SK-N-SH (cell line): Measurements from ENCODE around the gene TNFRSF12A. TPM values are rescaled to one million over a fixed set of nuclear protein-coding genes. Genes with fewer than 3 reads are reported as not detected.

Experiments
- CTCF ChIA-PET: fragments of 300-600, 350-600 bp; formaldehyde crosslinking; extraction: SDS; loops from one replicate; lab custom pipeline; 2021; lab: Yijun Ruan, JAX
- POLR2A ChIA-PET: fragments of 350-600 bp; sonication (Branson Sonifier 250); formaldehyde crosslinking; extraction: SDS; loops from one replicate; lab custom pipeline; 2020; ENCODE audit warnings: antibody characterized with exemption, inconsistent platforms; lab: Yijun Ruan, JAX
- DNase-seq: peaks from one replicate; pipeline ENCODE4 v3.0.0; 2012
- H2AFZ ChIP-seq: fragments of 200-600 bp; sonication (generic); 2 replicates; pipeline ENCODE4 v1.8.1; 2016; ENCODE audit warnings: antibody characterized with exemption, mild to moderate bottlenecking, low read depth
- H3F3A ChIP-seq: fragments of 200-600 bp; sonication (generic); replicated peaks from 2 replicates; pipeline ENCODE3; 2016; ENCODE audit warnings: antibody characterized with exemption, mild to moderate bottlenecking; ENCODE audit not compliant: insufficient read depth
- H3K27ac ChIP-seq, 2 experiments: fragments of 200-500 bp in 1 of 2; fragments of 200-600 bp in 1 of 2; sonication (Bioruptor generic) in 1 of 2; sonication (generic), shearing (Covaris generic) in 1 of 2; 2 replicates each; pipeline versions ENCODE4 v1.5.1 to v1.6.1; 2014 to 2016; ENCODE audit warnings: low read depth in 2 of 2, inconsistent platforms in 1 of 2, low read length in 1 of 2, mild to moderate bottlenecking in 1 of 2, mixed read lengths in 1 of 2
- H3K27me3 ChIP-seq: fragments of 200-600 bp; sonication (generic), shearing (Covaris generic); 2 replicates; pipeline ENCODE4 v1.6.1; 2016; ENCODE audit warnings: mixed run types; ENCODE audit not compliant: insufficient read depth
- H3K36me3 ChIP-seq, 2 experiments: fragments of 200-500 bp in 1 of 2; fragments of 200-600 bp in 1 of 2; sonication (Bioruptor generic) in 1 of 2; sonication (generic) in 1 of 2; replicated peaks in 1 of 2; 2 replicates each; pipeline versions ENCODE3 to v1.5.1; 2014 to 2016; ENCODE audit warnings: low read length in 1 of 2, mild to moderate bottlenecking in 1 of 2; ENCODE audit not compliant: insufficient read depth in 2 of 2, control insufficient read depth in 1 of 2
- H3K4me1 ChIP-seq, 2 experiments: fragments of 200-500 bp in 1 of 2; fragments of 200-600 bp in 1 of 2; sonication (Bioruptor generic) in 1 of 2; sonication (generic), shearing (Covaris generic) in 1 of 2; 2 replicates each; pipeline versions ENCODE4 v1.5.1 to v1.6.1; 2014 to 2016; ENCODE audit warnings: low read depth in 1 of 2, low read length in 1 of 2, mixed run types in 1 of 2; ENCODE audit not compliant: insufficient read depth in 2 of 2, control insufficient read depth in 1 of 2
- H3K4me2 ChIP-seq: fragments of 200-600 bp; sonication (generic), shearing (Covaris generic); 2 replicates; pipeline ENCODE4 v1.6.1; 2017; ENCODE audit warnings: mixed run types
- H3K4me3 ChIP-seq, 2 experiments: fragments of 200-500 bp in 1 of 2; fragments of 200-600 bp in 1 of 2; sonication (Bioruptor generic) in 1 of 2; sonication (generic), shearing (Covaris generic) in 1 of 2; 2 replicates each; pipeline versions ENCODE4 v1.5.1 to v1.8.1; 2014 to 2016; ENCODE audit warnings: low read depth in 2 of 2, inconsistent platforms in 1 of 2, low read length in 1 of 2, mild to moderate bottlenecking in 1 of 2, mixed read lengths in 1 of 2, moderate library complexity in 1 of 2
- H3K79me2 ChIP-seq: fragments of 200-600 bp; sonication (generic); 2 replicates; pipeline ENCODE4 v1.8.1; 2017; ENCODE audit warnings: mild to moderate bottlenecking; ENCODE audit not compliant: insufficient read depth
- H3K9ac ChIP-seq: fragments of 200-600 bp; sonication (generic); 2 replicates; pipeline ENCODE4 v1.6.1; 2017; ENCODE audit warnings: mixed run types
- H3K9me2 ChIP-seq: fragments of 200-600 bp; sonication (generic); 2 replicates; pipeline ENCODE4 v1.6.1; 2017; ENCODE audit warnings: mixed run types
- H3K9me3 ChIP-seq: fragments of 200-600 bp; sonication (generic); 2 replicates; pipeline ENCODE4 v1.6.1; 2017; ENCODE audit warnings: mixed run types, mild to moderate bottlenecking, moderate library complexity
- H4K20me1 ChIP-seq: fragments of 200-600 bp; sonication (generic); 2 replicates; pipeline ENCODE4 v1.6.1; 2017; ENCODE audit warnings: mild to moderate bottlenecking, mixed run types; ENCODE audit not compliant: insufficient read depth
- CHD2 ChIP-seq: fragments of 150-350 bp; IDR thresholded peaks from 2 replicates; pipeline ENCODE4 v1.6.1; 2018; ENCODE audit warnings: low read length; ENCODE audit not compliant: partially characterized antibody
- EP300 ChIP-seq, 2 experiments: IDR thresholded peaks; 2 replicates each; pipeline versions ENCODE4 v1.4.0 to v1.6.1; 2012; ENCODE audit warnings: borderline replicate concordance in 1 of 2, low read depth in 1 of 2, low read length in 1 of 2
- FOXJ3 ChIP-seq: sonication (generic); formaldehyde crosslinking; IDR thresholded peaks from 2 replicates; pipeline ENCODE4 v1.5.1; 2020; ENCODE audit warnings: mild to moderate bottlenecking, missing genetic modification reagents
- GATA2 ChIP-seq: sonication (generic); formaldehyde crosslinking; IDR thresholded peaks from 2 replicates; pipeline ENCODE4 v1.5.0; 2020; ENCODE audit warnings: mild to moderate bottlenecking, missing genetic modification reagents
- IRF3 ChIP-seq: fragments of 150-350 bp; IDR thresholded peaks from 2 replicates; pipeline ENCODE4 v1.6.1; 2016; ENCODE audit warnings: mild to moderate bottlenecking, low read depth, low read length
- JUND ChIP-seq: IDR thresholded peaks from 2 replicates; pipeline ENCODE4 v1.4.0; 2012
- MEF2A ChIP-seq: IDR thresholded peaks from 2 replicates; pipeline ENCODE4 v1.4.0; 2012; ENCODE audit warnings: low read depth, borderline replicate concordance
- NFIC ChIP-seq: IDR thresholded peaks from 2 replicates; pipeline ENCODE4 v1.4.0; 2012; ENCODE audit warnings: borderline replicate concordance
- NRF1 ChIP-seq: IDR thresholded peaks from 2 replicates; pipeline ENCODE4 v1.6.1; 2012; ENCODE audit warnings: low read depth, mild to moderate bottlenecking, low read length
- RCOR1 ChIP-seq: fragments of 150-350 bp; IDR thresholded peaks from 2 replicates; pipeline ENCODE4 v1.6.1; 2017; ENCODE audit warnings: antibody characterized with exemption, low read length
- RFX5 ChIP-seq: IDR thresholded peaks from 2 replicates; pipeline ENCODE4 v1.6.1; 2012; ENCODE audit warnings: mild to moderate bottlenecking, improper control_type of control experiment, low read length
- RXRA ChIP-seq: IDR thresholded peaks from 2 replicates; pipeline ENCODE4 v1.4.0; 2012; ENCODE audit warnings: low read depth, mild to moderate bottlenecking, borderline replicate concordance
- TAF1 ChIP-seq: IDR thresholded peaks from 2 replicates; pipeline ENCODE4 v1.6.1; 2012; ENCODE audit warnings: low read depth, mild to moderate bottlenecking, low read length, moderate library complexity, borderline replicate concordance
- TCF12 ChIP-seq: IDR thresholded peaks from 2 replicates; pipeline ENCODE4 v1.4.0; 2012
- TEAD4 ChIP-seq: IDR thresholded peaks from 2 replicates; pipeline ENCODE4 v1.4.0; 2012; ENCODE audit warnings: mild to moderate bottlenecking, borderline replicate concordance; ENCODE audit not compliant: insufficient read depth
- WGBS: methylation state at CpG from one replicate; pipeline ENCODE4 v1.1.6; 2017; ENCODE audit warnings: low lambda C conversion rate; 5-methylcytosine and 5-hydroxymethylcytosine counted together
- polyA plus RNA-seq, 3 experiments: library from polyadenylated mRNA; depleted of rRNA; stranded (reverse); fragments of >200 nt; gene quantifications; 2 replicates each; pipeline ENCODE4 v1.2.3, GENCODE V29; 2012
- TF ChIP-seq, protein P1 (sequence below): IDR thresholded peaks from 2 replicates; pipeline ENCODE4 v1.4.0; 2012; ENCODE audit warnings: low read depth, borderline replicate concordance
- TF ChIP-seq, protein P2 (sequence below): IDR thresholded peaks from 2 replicates; pipeline ENCODE4 v1.6.1; 2012; ENCODE audit warnings: mild to moderate bottlenecking, low read depth, low read length, moderate library complexity

Gene TNFRSF12A
- polyA plus RNA-seq, 1 of the 3 experiments (the other 2 are of a cell fraction) = 374 TPM

DNA sequence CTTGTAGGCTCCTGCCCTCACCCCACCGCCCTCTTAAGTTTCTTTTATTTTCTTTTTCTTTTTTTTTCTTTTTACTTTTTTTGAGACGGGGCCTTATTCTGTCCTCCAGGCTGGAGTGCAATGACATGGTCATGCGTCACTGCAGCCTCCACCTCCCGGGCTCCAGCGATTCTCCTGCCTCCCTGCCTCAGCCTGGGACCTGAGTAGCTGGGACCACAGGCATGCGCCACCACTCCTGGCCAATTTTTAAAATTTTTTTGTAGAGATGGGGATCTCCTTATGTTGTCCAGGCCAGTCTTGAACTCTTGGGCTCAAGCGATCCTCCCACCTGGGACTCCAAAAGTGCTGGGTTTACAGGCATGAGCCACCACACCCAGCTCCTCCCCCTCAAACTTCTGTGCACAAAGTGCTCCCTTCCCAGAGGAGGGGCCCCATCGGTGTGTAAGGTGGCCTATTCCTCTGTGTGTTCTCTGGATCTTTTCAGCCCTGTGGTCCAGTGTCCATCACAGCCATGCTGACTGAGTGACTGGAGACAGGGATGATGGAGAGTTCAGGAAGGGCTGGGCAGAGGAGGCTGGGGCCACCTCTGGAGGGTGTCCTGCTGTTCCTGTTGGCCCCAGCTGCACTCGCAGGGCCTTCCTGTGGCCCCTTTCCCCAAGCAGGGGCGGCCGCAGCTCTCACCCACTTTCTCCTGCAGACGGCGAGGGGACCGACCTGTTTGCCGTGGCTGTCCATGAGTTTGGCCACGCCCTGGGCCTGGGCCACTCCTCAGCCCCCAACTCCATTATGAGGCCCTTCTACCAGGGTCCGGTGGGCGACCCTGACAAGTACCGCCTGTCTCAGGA lies 36.4 kb downstream of the TNFRSF12A start:
- Histone ChIP-seq H3K27me3 (no peaks in the 10 kb centered on the region), H3K9ac (no peak overlapping the region), H3K4me2 (no peak overlapping the region), H3K27ac (no peak overlapping the region), H3K4me3 (no peak overlapping the region), H3K9me2 (no peaks in the 10 kb centered on the region), H2AFZ (no peak overlapping the region), H3K9me3 (no peaks in the 10 kb centered on the region), H4K20me1 (no peaks in the 10 kb centered on the region), H3K79me2 (no peaks in the 10 kb centered on the region), H3K4me1 (peaks cover 0 to 12% of the 10 kb centered on the region in 2 experiments; a peak in 1 of 4 replicates), H3F3A (no peaks in the 10 kb centered on the region), H3K36me3 (no peaks in the 10 kb centered on the region)
- WGBS = 92% methylated on average over 17 of the region's 19 CpGs
- TF ChIP-seq RFX5 (no peak), GATA2 (CRISPR knock-in tag) (no peak), CHD2 (no peak), TCF12 (no peak), TAF1 (no peak), NRF1 (no peak), FOXJ3 (no peak), NFIC (no peak), TEAD4 (no peak), IRF3 (no peak), RCOR1 (no peak), MEF2A (no peak), RXRA (no peak), EP300 (IDR thresholded peaks at IDR 0.05; ENCODE audit: borderline replicate concordance in 1 of 2, low read depth in 1 of 2, low read length in 1 of 2) (no peak), JUND (no peak)
- TF ChIP-seq, protein P1, sequence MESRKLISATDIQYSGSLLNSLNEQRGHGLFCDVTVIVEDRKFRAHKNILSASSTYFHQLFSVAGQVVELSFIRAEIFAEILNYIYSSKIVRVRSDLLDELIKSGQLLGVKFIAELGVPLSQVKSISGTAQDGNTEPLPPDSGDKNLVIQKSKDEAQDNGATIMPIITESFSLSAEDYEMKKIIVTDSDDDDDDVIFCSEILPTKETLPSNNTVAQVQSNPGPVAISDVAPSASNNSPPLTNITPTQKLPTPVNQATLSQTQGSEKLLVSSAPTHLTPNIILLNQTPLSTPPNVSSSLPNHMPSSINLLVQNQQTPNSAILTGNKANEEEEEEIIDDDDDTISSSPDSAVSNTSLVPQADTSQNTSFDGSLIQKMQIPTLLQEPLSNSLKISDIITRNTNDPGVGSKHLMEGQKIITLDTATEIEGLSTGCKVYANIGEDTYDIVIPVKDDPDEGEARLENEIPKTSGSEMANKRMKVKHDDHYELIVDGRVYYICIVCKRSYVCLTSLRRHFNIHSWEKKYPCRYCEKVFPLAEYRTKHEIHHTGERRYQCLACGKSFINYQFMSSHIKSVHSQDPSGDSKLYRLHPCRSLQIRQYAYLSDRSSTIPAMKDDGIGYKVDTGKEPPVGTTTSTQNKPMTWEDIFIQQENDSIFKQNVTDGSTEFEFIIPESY = no peak
- TF ChIP-seq, protein P2, sequence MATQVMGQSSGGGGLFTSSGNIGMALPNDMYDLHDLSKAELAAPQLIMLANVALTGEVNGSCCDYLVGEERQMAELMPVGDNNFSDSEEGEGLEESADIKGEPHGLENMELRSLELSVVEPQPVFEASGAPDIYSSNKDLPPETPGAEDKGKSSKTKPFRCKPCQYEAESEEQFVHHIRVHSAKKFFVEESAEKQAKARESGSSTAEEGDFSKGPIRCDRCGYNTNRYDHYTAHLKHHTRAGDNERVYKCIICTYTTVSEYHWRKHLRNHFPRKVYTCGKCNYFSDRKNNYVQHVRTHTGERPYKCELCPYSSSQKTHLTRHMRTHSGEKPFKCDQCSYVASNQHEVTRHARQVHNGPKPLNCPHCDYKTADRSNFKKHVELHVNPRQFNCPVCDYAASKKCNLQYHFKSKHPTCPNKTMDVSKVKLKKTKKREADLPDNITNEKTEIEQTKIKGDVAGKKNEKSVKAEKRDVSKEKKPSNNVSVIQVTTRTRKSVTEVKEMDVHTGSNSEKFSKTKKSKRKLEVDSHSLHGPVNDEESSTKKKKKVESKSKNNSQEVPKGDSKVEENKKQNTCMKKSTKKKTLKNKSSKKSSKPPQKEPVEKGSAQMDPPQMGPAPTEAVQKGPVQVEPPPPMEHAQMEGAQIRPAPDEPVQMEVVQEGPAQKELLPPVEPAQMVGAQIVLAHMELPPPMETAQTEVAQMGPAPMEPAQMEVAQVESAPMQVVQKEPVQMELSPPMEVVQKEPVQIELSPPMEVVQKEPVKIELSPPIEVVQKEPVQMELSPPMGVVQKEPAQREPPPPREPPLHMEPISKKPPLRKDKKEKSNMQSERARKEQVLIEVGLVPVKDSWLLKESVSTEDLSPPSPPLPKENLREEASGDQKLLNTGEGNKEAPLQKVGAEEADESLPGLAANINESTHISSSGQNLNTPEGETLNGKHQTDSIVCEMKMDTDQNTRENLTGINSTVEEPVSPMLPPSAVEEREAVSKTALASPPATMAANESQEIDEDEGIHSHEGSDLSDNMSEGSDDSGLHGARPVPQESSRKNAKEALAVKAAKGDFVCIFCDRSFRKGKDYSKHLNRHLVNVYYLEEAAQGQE = no peak
- DNase-seq = no peak
- POLR2A ChIA-PET = no interaction called here
- CTCF ChIA-PET = interaction anchor here (0.6 to 1.3 kb wide), 6 partner anchors 21 to 106 kb away, joined by 3 to 4 read pairs (median 3); no protein-coding TSS in a partner anchor
